ENCODE results near the gene ARRDC1.
"Not testable (repeated sequence)": the region's sequence is repeated elsewhere in the genome, so short reads cannot be mapped to it uniquely, and the experiment has no call there.

Gene ARRDC1

DNA sequence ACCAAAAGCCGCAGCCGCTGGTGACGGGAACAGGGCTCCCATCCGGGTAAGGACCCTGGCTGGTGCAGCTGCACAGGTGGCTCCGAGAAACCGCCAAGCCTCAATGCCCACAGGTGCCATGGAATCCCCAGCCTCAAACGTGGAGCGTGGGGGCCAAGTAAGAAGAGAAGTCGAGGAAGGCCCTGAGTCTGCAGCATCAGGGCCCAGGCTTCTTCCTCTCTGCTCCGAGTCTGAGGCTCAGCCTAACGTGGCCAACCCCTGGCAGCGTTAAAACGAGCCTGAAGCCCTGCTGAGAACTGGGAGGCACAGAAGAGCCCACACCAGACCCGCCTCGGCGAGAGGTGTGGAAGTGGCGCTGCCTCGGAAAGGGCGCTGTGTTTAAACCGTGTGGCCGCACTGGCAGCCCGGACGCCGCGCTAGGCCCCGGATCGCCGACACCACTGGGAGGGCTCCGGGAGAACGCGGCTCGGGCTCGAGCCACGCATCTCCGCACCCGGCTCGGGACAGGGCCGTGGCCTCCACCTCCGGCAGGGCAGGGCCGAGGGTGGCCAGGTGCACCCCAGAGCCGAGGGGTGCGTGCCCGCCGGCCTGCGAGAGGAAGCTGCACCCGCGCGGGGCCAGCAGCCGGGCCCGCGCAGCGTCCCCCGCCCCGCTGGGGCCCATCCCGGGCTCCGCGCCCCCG is 15.9 kb upstream of the ARRDC1 start:
- in situ Hi-C loops (cut with HindIII; ENCODE audit: low pct_ligation_motif_present, low sequenced_read_pairs) = no loop called here
- peak overlapping the region; percentile 66 for H3K4me3 ChIP-seq (ENCODE audit: low read depth, low read length)

DNA sequence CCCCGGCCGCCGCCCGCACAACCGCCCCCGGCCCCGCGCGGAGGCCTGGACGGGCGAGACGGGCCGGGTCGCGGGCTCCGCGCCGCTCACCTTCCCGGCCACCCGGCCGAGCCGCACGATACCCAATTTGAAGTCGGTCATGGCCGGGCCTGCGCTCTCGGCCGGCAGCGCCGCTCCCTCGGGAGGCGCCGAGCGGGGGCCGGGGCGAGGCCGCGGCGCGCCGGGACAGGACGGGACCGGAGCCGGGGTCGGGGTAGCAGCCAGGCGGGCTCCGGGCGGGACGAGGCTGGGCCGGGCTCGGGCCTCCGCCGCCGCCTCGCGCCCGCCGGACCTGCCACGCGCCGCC is 15.4 kb upstream of the ARRDC1 start:
- no peak for DNase-seq
- in situ Hi-C loops (cut with HindIII; ENCODE audit: low pct_ligation_motif_present, low sequenced_read_pairs) = no loop called here
- H3K27ac ChIP-seq = no peak overlapping the region
- TF ChIP-seq, protein P1, sequence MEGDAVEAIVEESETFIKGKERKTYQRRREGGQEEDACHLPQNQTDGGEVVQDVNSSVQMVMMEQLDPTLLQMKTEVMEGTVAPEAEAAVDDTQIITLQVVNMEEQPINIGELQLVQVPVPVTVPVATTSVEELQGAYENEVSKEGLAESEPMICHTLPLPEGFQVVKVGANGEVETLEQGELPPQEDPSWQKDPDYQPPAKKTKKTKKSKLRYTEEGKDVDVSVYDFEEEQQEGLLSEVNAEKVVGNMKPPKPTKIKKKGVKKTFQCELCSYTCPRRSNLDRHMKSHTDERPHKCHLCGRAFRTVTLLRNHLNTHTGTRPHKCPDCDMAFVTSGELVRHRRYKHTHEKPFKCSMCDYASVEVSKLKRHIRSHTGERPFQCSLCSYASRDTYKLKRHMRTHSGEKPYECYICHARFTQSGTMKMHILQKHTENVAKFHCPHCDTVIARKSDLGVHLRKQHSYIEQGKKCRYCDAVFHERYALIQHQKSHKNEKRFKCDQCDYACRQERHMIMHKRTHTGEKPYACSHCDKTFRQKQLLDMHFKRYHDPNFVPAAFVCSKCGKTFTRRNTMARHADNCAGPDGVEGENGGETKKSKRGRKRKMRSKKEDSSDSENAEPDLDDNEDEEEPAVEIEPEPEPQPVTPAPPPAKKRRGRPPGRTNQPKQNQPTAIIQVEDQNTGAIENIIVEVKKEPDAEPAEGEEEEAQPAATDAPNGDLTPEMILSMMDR (IDR thresholded peaks at IDR 0.05; ENCODE audit: low read depth, low read length, missing control alignments) = no peak
- H3K4me3 ChIP-seq (ENCODE audit: low read depth, low read length) = peak overlapping the region; percentile 66
- H3K36me3 ChIP-seq (replicated peaks) = peaks cover 19% of the 10 kb centered on the region
- no peaks in the 10 kb centered on the region for H3K27me3 ChIP-seq (replicated peaks)

More for the DNA sequence above, 15.9 kb upstream of the ARRDC1 start:
- TF ChIP-seq, protein P1 (IDR thresholded peaks at IDR 0.05; ENCODE audit: low read depth, low read length, missing control alignments) = no peak
- Histone ChIP-seq H3K36me3 (replicated peaks) (peaks cover 19% of the 10 kb centered on the region), H3K27me3 (replicated peaks) (no peaks in the 10 kb centered on the region), H3K27ac (no peak overlapping the region)
- no peak for DNase-seq

DNA sequence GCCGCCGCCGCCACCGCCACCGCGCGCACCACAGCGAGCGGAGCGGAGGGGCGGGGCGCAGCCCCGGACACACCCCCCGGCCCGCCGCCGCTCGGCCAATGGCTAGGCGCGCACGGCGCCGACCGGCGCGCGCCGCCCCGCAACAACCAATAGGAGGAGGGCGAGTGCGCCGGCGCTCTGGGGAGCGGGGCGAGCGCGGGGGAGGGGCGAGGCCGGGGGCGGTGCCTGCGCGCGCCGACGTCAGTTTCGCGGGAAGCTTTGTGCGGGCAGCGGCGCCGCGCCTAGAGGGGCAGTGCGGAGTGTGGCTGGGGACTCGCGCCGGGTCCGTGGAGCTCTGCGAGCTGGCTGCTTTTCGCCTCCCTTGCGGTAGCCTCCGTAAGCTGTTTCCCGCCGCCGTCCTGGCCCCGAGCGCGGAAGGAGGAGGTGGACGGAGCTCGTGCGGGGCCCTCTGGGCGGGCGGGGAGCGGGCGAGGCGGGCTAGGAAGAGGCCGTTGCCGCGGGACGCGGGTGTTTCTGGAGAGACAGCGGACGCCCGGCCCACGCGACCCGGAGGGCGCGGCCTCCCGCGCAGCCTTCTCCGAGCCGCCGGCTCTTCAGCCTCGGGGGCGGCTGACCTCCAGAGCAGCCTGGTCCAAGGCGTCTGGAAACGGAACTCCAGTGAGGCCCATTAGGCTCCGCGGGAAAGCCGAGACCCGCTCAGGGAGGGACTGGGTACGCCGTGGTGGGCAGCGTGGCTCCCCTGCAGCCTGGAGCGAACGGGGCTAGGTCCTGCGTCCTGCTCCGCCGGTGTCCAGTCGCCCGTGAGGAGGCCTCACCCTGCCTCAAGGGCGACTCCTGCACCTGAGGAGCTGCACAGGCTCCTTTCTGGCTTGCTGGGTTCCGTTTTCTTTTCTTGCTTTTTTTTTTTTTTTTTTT is 14.8 kb upstream of the ARRDC1 start, which contains the start of gene ZMYND19:
ZMYND19 (minus strand) TSS at position 44 of the 915 bp plus-strand sequence. CDS start 249 bp downstream, outside the sequence.
- Histone ChIP-seq H3K36me3 (replicated peaks) (peaks cover 16% of the 10 kb centered on the region), H3K27me3 (replicated peaks) (no peaks in the 10 kb centered on the region), H3K27ac (no peak within 1 kb of the TSS), H3K4me3 (ENCODE audit: low read depth, low read length) (peak within 1 kb of the TSS; percentile 75)
- peak; percentile 56 for DNase-seq
- TF ChIP-seq, protein P1 (IDR thresholded peaks at IDR 0.05; ENCODE audit: low read depth, low read length, missing control alignments) = no peak
- in situ Hi-C loops (cut with HindIII; ENCODE audit: low pct_ligation_motif_present, low sequenced_read_pairs) = no loop called here

DNA sequence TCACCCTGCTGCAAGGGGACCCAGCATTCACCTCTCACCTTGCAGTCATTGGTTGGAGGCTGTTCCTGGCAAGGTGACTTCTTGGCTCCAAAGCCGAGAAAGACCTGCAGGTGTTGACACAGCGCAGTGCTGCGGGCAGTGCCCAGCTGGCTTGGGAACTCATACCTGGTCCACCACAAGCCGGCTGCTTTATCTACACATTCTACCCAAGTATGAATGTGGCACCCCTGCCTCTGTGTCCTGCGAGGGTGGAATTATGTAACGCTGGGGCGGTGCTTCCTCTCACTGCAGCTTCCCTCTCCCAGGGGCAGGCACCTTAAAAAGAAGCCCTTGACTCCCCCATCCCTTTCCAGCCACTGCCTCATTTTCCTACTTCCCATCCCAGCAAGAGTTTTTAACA is 12.7 kb upstream of the ARRDC1 start:
- Histone ChIP-seq H3K27ac (no peak overlapping the region), H3K36me3 (replicated peaks) (no peaks in the 10 kb centered on the region), H3K27me3 (replicated peaks) (no peaks in the 10 kb centered on the region), H3K4me3 (ENCODE audit: low read depth, low read length) (no peak overlapping the region)
- in situ Hi-C loops (cut with HindIII; ENCODE audit: low pct_ligation_motif_present, low sequenced_read_pairs) = no loop called here
- no peak for DNase-seq
- TF ChIP-seq, protein P1 (IDR thresholded peaks at IDR 0.05; ENCODE audit: low read depth, low read length, missing control alignments) = no peak

DNA sequence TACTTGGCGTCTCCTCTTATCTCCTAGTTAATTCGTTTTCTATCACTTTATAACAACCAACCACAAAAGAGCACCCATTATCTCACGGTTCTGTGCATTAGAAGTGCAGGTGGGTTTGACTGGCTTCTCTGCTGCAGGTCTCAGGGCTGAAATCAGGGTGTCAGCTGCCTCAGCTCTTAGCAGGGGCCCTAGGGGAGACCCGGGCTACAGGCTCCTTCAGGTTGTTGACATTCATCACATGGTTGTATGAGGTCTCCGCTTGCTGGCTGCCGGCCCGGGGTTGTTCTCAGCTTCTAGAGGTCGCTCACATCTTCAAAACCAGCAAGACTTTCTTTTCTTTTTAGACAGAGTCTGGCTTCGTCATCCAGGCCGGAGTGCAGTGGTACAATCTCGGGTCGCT is 12.3 kb upstream of the ARRDC1 start:
- Histone ChIP-seq H3K36me3 (replicated peaks) (no peaks in the 10 kb centered on the region), H3K27ac (no peak overlapping the region), H3K27me3 (replicated peaks) (no peaks in the 10 kb centered on the region), H3K4me3 (ENCODE audit: low read depth, low read length) (no peak overlapping the region)
- in situ Hi-C loops (cut with HindIII; ENCODE audit: low pct_ligation_motif_present, low sequenced_read_pairs) = no loop called here
- TF ChIP-seq, protein P1 (IDR thresholded peaks at IDR 0.05; ENCODE audit: low read depth, low read length, missing control alignments) = no peak
- no peak for DNase-seq

DNA sequence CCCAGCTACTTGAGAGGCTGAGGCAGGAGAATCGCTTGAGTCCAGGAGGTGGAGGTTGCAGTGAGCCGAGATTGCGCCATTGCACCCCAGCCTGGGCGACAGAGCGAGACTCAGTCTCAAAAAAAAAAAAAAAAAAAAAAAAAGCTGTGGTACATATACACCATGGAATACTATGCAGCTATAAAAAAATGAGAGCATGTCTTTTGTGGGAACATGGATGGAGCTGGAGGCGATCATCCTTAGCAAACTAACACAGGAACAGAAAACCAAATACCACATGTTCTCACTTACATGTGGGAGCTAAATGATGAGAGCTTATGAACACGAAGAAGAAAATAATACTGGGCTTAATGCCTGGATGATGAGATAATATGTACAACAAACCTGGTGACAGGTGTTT is 8.9 kb upstream of the ARRDC1 start:
- DNase-seq; H3K36me3 ChIP-seq (replicated peaks); H3K4me3 ChIP-seq (ENCODE audit: low read depth, low read length); H3K27ac ChIP-seq; H3K27me3 ChIP-seq (replicated peaks); in situ Hi-C loops (cut with HindIII; ENCODE audit: low pct_ligation_motif_present, low sequenced_read_pairs): not testable (repeated sequence)
